ENCODE measurements around the gene TPM1. TPM values are rescaled to one million over a fixed set of nuclear protein-coding genes. Genes with fewer than 3 reads are reported as not detected.

TPM1 gene
- total and polyA plus RNA-seq, 10 of the 15 experiments (the other 5 are each of a cell fraction or from before 2014, with no cell fraction given), result 0.43 to 10.0 (median 2.4) TPM

DNA sequence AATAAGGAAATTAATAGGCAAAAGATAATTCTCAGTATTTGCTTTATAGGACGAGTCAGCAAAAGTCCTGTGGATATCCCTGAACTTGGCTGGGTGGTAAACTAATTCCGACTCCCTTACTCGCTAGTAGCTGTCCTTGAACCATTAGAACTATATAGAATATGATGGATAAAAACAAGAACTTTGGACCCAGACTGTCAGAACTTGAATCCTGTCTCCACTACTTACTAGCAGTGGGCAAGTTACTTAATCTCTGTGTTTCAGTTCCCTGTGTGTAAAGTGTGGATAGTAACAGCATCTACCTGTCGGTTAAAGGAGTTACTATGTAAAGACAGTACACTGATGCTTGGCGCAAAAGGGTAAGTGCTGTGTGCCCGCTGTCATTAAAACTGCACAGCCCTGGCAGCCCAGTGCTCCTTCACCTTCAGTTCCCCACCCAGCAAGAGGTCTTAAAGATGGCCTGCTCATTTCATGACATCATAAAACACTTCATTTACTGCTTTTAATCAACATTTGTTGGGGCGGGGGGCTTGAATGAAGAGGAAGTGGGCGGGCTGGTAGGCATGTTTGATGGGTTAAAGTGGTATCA is 7.3 kb downstream of the TPM1 start:
- FAIRE-seq (no peak), ATAC-seq (no peak), DNase-seq (ENCODE audit: low read depth, low spot score) (no peak)
- Histone ChIP-seq H3K9ac (ENCODE audit: control insufficient read depth, insufficient read depth, low read length) (no peak overlapping the region), H3K4me2 (ENCODE audit: control insufficient read depth, insufficient read depth) (no peak overlapping the region), H3K27me3 (replicated peaks in 1 of 2; ENCODE audit: control insufficient read depth in 2 of 2, insufficient read depth in 2 of 2, low read length in 1 of 2) (peaks cover 0 to 17% of the 10 kb centered on the region in 2 experiments; a peak in 2 of 4 replicates), H3K4me3 (no peak overlapping the region), H4K20me1 (ENCODE audit: control insufficient read depth, insufficient read depth) (no peaks in the 10 kb centered on the region), H3K4me1 (ENCODE audit: control insufficient read depth, insufficient read depth, low read length) (peaks cover 6% of the 10 kb centered on the region; the same call in 1 of the 2 replicates), H3K27ac (ENCODE audit: control insufficient read depth, insufficient read depth) (no peak overlapping the region), H3K9me3 (replicated peaks; ENCODE audit: control insufficient read depth, insufficient read depth, low read length) (no peaks in the 10 kb centered on the region), H3K36me3 (ENCODE audit: control insufficient read depth in 2 of 2, insufficient read depth in 2 of 2, low read length in 1 of 2) (no peaks in the 10 kb centered on the region), H2AFZ (ENCODE audit: control insufficient read depth, low read depth, low read length) (no peak overlapping the region), H3K79me2 (ENCODE audit: control insufficient read depth, insufficient read depth, low read length) (no peaks in the 10 kb centered on the region)
- TSS peak; percentile 70 for BruUV-seq (replicated peaks)
- TF ChIP-seq ATF7 (IDR thresholded peaks at IDR 0.05; ENCODE audit: low read depth) (no peak), ATF3 (IDR thresholded peaks at IDR 0.05; ENCODE audit: borderline replicate concordance, extremely low read depth, low read depth, low read length) (no peak), MEF2A (IDR thresholded peaks at IDR 0.05; ENCODE audit: insufficient read depth, low read depth, low read length) (no peak), ELK1 (IDR thresholded peaks at IDR 0.05; ENCODE audit: low read depth, low read length) (no peak), CEBPZ (IDR thresholded peaks at IDR 0.05; ENCODE audit: low read depth, low read length) (no peak), TCF7 (IDR thresholded peaks at IDR 0.05; ENCODE audit: borderline replicate concordance) (no peak), SMAD1 (IDR thresholded peaks at IDR 0.05; ENCODE audit: low read depth, partially characterized antibody) (no peak), JUNB (IDR thresholded peaks at IDR 0.05) (no peak), PAX8 (IDR thresholded peaks at IDR 0.05) (no peak)
- in situ Hi-C loops (cut with MboI), result loop anchor here (5.0 kb wide), 1 partner anchor 357 kb away; no protein-coding TSS in a partner anchor
- CTCF ChIA-PET, result interaction anchor here (0.9 to 7.4 kb wide), 4 partner anchors 16 to 352 kb away, joined by 3 to 107 read pairs (median 44); no protein-coding TSS in a partner anchor
- RAD21 ChIA-PET (ENCODE audit: unreplicated experiment), result interaction anchor here (2.0 to 3.0 kb wide), 3 partner anchors 43 to 353 kb away, joined by 5 to 39 read pairs (median 10); no protein-coding TSS in a partner anchor
- WGBS (ENCODE audit: insufficient coverage, insufficient replicate concordance, low lambda C conversion rate, missing lambda C conversion rate), result 65% methylated on average over 8 of the region's 8 CpGs
- POLR2A ChIA-PET, result no interaction called here
- intact Hi-C loops (cut with micrococcal nuclease; ENCODE audit: unreplicated experiment), result loop anchor here (2.0 to 5.0 kb wide), 2 partner anchors 227 to 353 kb away; partner anchors contain the start of gene APH1B
- SMC1A ChIA-PET (ENCODE audit: uncharacterized antibody, unreplicated experiment), result no interaction called here

Measured in GM12878 (cell line).